Subcutaneous adipose tissue (tissue), 4 donors: Measurements from ENCODE around the gene MEIS2. TPM values are rescaled to one million over a fixed set of nuclear protein-coding genes. Genes with fewer than 3 reads are reported as not detected.

ENCODE experiments used
- total RNA-seq, 4 donors: library from RNA; depleted of rRNA; stranded (reverse); fragments of >200 nt; gene quantifications; one replicate each; pipeline ENCODE4 v1.1.0, GENCODE V29; 2016
- TF ChIP-seq, protein P1 (sequence below): fragments of 450-650 bp; IDR thresholded peaks from one replicate; pipeline ENCODE4 v1.5.1; 2016; ENCODE audit warnings: low read depth, mild to moderate bottlenecking, control low read depth, antibody characterized with exemption, moderate library complexity

Gene MEIS2
- total RNA-seq, 4 donors from 2014 or later, result 10.3 to 21.7 (median 14.9) TPM

- TF ChIP-seq, protein P1, sequence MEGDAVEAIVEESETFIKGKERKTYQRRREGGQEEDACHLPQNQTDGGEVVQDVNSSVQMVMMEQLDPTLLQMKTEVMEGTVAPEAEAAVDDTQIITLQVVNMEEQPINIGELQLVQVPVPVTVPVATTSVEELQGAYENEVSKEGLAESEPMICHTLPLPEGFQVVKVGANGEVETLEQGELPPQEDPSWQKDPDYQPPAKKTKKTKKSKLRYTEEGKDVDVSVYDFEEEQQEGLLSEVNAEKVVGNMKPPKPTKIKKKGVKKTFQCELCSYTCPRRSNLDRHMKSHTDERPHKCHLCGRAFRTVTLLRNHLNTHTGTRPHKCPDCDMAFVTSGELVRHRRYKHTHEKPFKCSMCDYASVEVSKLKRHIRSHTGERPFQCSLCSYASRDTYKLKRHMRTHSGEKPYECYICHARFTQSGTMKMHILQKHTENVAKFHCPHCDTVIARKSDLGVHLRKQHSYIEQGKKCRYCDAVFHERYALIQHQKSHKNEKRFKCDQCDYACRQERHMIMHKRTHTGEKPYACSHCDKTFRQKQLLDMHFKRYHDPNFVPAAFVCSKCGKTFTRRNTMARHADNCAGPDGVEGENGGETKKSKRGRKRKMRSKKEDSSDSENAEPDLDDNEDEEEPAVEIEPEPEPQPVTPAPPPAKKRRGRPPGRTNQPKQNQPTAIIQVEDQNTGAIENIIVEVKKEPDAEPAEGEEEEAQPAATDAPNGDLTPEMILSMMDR, result no peak
Measured at GRCh38 chr15:36914960-36915808, 185.2 kb downstream of the MEIS2 start.

- TF ChIP-seq, protein P1, result no peak
Measured at GRCh38 chr15:36914466-36914865, 185.9 kb downstream of the MEIS2 start.

DNA sequence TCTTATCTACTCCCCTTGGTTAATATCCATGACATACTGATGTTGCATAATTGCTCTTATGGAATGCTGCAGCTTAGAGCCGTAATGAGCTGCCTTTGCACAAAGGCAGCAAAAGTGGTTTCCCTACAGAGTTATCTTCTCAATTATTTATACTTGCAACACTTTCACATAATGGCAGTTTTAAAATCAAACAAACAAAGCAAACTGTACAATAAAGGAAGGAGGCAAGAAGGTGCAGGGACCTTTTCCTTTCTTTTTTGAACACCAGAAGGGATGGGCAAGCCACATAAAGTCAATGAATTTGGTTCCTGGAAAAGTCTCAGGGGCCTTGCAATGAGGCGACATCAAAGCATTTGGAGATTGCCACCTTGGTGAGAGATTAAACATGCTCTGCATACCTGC, 188.0 kb downstream of the MEIS2 start:
- TF ChIP-seq, protein P1, result no peak

GRCh38 chr15:36911322-36911944, 188.9 kb downstream of the MEIS2 start:
- TF ChIP-seq, protein P1, result no peak

GRCh38 chr15:36908991-36909390, 191.4 kb downstream of the MEIS2 start:
- TF ChIP-seq, protein P1, result no peak

- TF ChIP-seq, protein P1, result no peak
Measured at GRCh38 chr15:36907295-36907694, 193.1 kb downstream of the MEIS2 start.

DNA sequence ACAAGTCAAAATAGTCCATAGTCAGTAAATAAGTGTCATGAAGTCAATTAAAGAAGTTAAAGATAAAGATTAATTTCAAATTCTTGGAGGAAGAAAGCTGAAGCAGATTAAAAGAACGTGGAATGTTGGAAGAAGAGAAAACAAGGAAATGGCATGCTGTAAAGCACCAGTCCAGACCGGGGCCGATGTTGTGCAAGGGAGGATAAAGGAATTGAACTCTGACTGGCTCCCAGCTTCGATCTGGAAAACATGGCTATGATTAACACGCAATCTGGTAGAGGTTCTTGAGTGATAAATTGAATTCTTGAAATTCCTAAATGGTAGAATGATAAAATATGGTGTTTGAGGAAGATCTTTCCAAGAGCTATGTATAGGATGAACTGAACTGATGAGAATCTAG, 194.4 kb downstream of the MEIS2 start:
- TF ChIP-seq, protein P1, result no peak
